HepG2 (cell line): ENCODE results near the gene FCAMR. TPM values are rescaled to one million over a fixed set of nuclear protein-coding genes. Genes with fewer than 3 reads are reported as not detected.

ENCODE experiments used
- ASH2L ChIP-seq: fragments of 300-600, 200-600 bp; sonication (generic); IDR thresholded peaks from 2 replicates; pipeline ENCODE4 v1.7.0; 2017; ENCODE audit warnings: low read depth, mild to moderate bottlenecking, moderate library complexity, mixed read lengths, low read length; ENCODE audit not compliant: insufficient read length
- BORCS8-MEF2B ChIP-seq: sonication (generic); formaldehyde crosslinking; IDR thresholded peaks from 2 replicates; pipeline ENCODE4 v1.8.0; 2022; ENCODE audit warnings: mild to moderate bottlenecking, missing genetic modification reagents
- HDAC2 ChIP-seq: sonication (generic); formaldehyde crosslinking; IDR thresholded peaks from 2 replicates; pipeline ENCODE4 v1.4.0; 2020; ENCODE audit warnings: missing genetic modification reagents
- KDM6A ChIP-seq: IDR thresholded peaks from 2 replicates; pipeline ENCODE4 v1.6.1; 2016; ENCODE audit warnings: low read depth
- KLF11 ChIP-seq: IDR thresholded peaks from 2 replicates; pipeline ENCODE4 v1.6.1; 2016; ENCODE audit warnings: missing compliant biosample characterization
- KLF16 ChIP-seq, 2 experiments: sonication (generic) in 1 of 2; formaldehyde crosslinking in 1 of 2; IDR thresholded peaks; 2 replicates each; pipeline versions ENCODE4 v1.6.1 to v1.8.0; 2016 to 2023; ENCODE audit warnings: missing genetic modification reagents in 2 of 2, missing compliant biosample characterization in 1 of 2
- KLF9 ChIP-seq: IDR thresholded peaks from 2 replicates; pipeline ENCODE4 v1.6.1; 2016; ENCODE audit warnings: low read depth
- NKX3-1 ChIP-seq: sonication (generic); formaldehyde crosslinking; IDR thresholded peaks from 2 replicates; pipeline ENCODE4 v1.5.0; 2020; ENCODE audit warnings: missing genetic modification reagents
- SALL2 ChIP-seq: sonication (generic); formaldehyde crosslinking; IDR thresholded peaks from 2 replicates; pipeline ENCODE4 v1.8.1; 2023; ENCODE audit warnings: mild to moderate bottlenecking, missing genetic modification reagents, inconsistent platforms
- SMAD1 ChIP-seq: sonication (generic); formaldehyde crosslinking; IDR thresholded peaks from 2 replicates; pipeline ENCODE4 v1.4.0; 2020; ENCODE audit warnings: missing genetic modification reagents, low read depth, mild to moderate bottlenecking, borderline replicate concordance
- THYN1 ChIP-seq: sonication (generic); formaldehyde crosslinking; IDR thresholded peaks from 2 replicates; pipeline ENCODE4 v1.8.1; 2023; ENCODE audit warnings: low read depth, mild to moderate bottlenecking, moderate library complexity, missing genetic modification reagents, borderline replicate concordance
- ZNF20 ChIP-seq: sonication (generic); formaldehyde crosslinking; IDR thresholded peaks from 2 replicates; pipeline ENCODE4 v1.4.0; 2020; ENCODE audit warnings: mild to moderate bottlenecking, moderate library complexity, missing genetic modification reagents
- ZNF296 ChIP-seq: sonication (generic); formaldehyde crosslinking; conservative IDR thresholded peaks from 2 replicates; pipeline ENCODE4 v1.5.0; 2020; ENCODE audit warnings: mild to moderate bottlenecking, missing genetic modification reagents
- ZNF737 ChIP-seq: sonication (generic); formaldehyde crosslinking; IDR thresholded peaks from 2 replicates; pipeline ENCODE4 v1.5.0; 2020; ENCODE audit warnings: missing genetic modification reagents, mild to moderate bottlenecking, borderline replicate concordance
- ZNF891 ChIP-seq: sonication (generic); formaldehyde crosslinking; IDR thresholded peaks from 2 replicates; pipeline ENCODE4 v1.5.0; 2020; ENCODE audit warnings: mild to moderate bottlenecking, missing genetic modification reagents
- polyA plus RNA-seq, 8 experiments: library from polyadenylated mRNA; depleted of rRNA in 3 of 8; stranded (reverse) in 7 of 8; unstranded in 1 of 8; fragments of >200 nt; fragmentation: Illumina TruSeq in 4 of 8; extraction: Trizol in 4 of 8; gene quantifications; 2 replicates each; pipeline versions ENCODE4 v1.2.1 to v1.2.3, GENCODE V29; 2011 to 2016; ENCODE audit warnings: low read depth in 4 of 8, missing spikeins in 1 of 8, mixed read lengths in 1 of 8; ENCODE audit not compliant: insufficient read depth in 1 of 8
- total RNA-seq, 5 experiments: library from RNA; depleted of rRNA; stranded (reverse); fragments of >200 nt; fragmentation: Illumina TruSeq; extraction: Trizol; gene quantifications; 2 replicates each; pipeline ENCODE4 v1.2.3, GENCODE V29; 2016; ENCODE audit warnings: low read depth in 1 of 5
- TF ChIP-seq, protein P1 (sequence below): sonication (generic); formaldehyde crosslinking; IDR thresholded peaks from 2 replicates; pipeline ENCODE4 v1.4.0; 2020; ENCODE audit warnings: missing genetic modification reagents
- TF ChIP-seq, protein P2 (sequence below): sonication (generic); formaldehyde crosslinking; IDR thresholded peaks from 2 replicates; pipeline ENCODE4 v1.5.0; 2020; ENCODE audit warnings: missing genetic modification reagents
- TF ChIP-seq, protein P3 (sequence below): sonication (generic); formaldehyde crosslinking; conservative IDR thresholded peaks from 2 replicates; pipeline ENCODE4 v1.8.0; 2022; ENCODE audit warnings: missing genetic modification reagents
- TF ChIP-seq, protein P4 (sequence below), 2 experiments: sonication (generic) in 1 of 2; formaldehyde crosslinking in 1 of 2; IDR thresholded peaks; 2 replicates each; pipeline versions ENCODE4 v1.5.1 to v1.6.1; 2011 to 2020; ENCODE audit warnings: borderline replicate concordance in 1 of 2, low read depth in 1 of 2, low read length in 1 of 2, mild to moderate bottlenecking in 1 of 2, missing genetic modification reagents in 1 of 2, moderate library complexity in 1 of 2

Gene FCAMR
- total and polyA plus RNA-seq, 2 of the 13 experiments (the other 11 are each of a cell fraction or from before 2014, with no cell fraction given) = not detected

DNA sequence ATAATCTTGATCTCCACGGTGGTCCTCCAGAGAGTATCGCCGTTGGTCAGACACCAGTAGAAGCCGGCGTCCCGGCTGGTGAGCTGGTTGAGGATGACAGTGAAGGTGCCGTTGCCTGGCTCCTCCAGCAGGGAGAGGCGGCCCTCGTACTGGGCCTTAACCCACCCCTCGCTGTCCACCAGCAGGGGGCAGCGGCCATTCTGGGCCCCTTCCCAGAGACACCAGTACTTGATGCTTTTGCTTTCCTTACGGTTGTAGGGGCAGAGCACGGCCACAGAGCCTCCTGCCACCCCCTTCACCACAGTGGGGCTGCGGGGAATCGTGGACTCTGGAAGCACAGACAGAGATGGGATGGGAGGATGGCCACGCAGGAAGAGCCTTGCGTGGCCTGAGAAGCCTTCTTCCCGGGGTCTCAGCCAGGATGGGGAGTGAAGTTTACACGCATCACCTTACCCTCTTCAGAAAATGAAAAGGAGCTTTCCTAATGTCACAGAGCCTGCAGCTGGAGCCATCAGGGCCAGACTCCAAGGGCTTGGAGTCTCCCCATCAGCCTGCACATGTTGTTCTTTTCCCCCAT, 34.7 kb downstream of the FCAMR start (continued):
- TF ChIP-seq, protein P1, sequence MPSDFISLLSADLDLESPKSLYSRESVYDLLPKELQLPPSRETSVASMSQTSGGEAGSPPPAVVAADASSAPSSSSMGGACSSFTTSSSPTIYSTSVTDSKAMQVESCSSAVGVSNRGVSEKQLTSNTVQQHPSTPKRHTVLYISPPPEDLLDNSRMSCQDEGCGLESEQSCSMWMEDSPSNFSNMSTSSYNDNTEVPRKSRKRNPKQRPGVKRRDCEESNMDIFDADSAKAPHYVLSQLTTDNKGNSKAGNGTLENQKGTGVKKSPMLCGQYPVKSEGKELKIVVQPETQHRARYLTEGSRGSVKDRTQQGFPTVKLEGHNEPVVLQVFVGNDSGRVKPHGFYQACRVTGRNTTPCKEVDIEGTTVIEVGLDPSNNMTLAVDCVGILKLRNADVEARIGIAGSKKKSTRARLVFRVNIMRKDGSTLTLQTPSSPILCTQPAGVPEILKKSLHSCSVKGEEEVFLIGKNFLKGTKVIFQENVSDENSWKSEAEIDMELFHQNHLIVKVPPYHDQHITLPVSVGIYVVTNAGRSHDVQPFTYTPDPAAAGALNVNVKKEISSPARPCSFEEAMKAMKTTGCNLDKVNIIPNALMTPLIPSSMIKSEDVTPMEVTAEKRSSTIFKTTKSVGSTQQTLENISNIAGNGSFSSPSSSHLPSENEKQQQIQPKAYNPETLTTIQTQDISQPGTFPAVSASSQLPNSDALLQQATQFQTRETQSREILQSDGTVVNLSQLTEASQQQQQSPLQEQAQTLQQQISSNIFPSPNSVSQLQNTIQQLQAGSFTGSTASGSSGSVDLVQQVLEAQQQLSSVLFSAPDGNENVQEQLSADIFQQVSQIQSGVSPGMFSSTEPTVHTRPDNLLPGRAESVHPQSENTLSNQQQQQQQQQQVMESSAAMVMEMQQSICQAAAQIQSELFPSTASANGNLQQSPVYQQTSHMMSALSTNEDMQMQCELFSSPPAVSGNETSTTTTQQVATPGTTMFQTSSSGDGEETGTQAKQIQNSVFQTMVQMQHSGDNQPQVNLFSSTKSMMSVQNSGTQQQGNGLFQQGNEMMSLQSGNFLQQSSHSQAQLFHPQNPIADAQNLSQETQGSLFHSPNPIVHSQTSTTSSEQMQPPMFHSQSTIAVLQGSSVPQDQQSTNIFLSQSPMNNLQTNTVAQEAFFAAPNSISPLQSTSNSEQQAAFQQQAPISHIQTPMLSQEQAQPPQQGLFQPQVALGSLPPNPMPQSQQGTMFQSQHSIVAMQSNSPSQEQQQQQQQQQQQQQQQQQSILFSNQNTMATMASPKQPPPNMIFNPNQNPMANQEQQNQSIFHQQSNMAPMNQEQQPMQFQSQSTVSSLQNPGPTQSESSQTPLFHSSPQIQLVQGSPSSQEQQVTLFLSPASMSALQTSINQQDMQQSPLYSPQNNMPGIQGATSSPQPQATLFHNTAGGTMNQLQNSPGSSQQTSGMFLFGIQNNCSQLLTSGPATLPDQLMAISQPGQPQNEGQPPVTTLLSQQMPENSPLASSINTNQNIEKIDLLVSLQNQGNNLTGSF (CRISPR knock-in tag) = no peak
- TF ChIP-seq THYN1 (CRISPR knock-in tag) (no peak), NKX3-1 (CRISPR knock-in tag) (no peak), SMAD1 (CRISPR knock-in tag) (no peak), ZNF737 (CRISPR knock-in tag) (no peak), KLF9 (CRISPR knock-in tag) (no peak), ZNF20 (no peak), ASH2L (no peak), KLF11 (CRISPR knock-in tag) (0 out of 2 replicates have a peak, but pooled peaks have one; percentile 39), BORCS8-MEF2B (CRISPR knock-in tag) (no peak), KLF16 (CRISPR knock-in tag; IDR thresholded peaks at IDR 0.05) (no peak), HDAC2 (CRISPR knock-in tag) (no peak), ZNF296 (CRISPR knock-in tag) (no peak), SALL2 (CRISPR knock-in tag) (no peak), KDM6A (no peak), ZNF891 (CRISPR knock-in tag) (no peak)
- TF ChIP-seq, protein P2, sequence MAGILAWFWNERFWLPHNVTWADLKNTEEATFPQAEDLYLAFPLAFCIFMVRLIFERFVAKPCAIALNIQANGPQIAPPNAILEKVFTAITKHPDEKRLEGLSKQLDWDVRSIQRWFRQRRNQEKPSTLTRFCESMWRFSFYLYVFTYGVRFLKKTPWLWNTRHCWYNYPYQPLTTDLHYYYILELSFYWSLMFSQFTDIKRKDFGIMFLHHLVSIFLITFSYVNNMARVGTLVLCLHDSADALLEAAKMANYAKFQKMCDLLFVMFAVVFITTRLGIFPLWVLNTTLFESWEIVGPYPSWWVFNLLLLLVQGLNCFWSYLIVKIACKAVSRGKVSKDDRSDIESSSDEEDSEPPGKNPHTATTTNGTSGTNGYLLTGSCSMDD (CRISPR knock-in tag) = no peak
- TF ChIP-seq, protein P3, sequence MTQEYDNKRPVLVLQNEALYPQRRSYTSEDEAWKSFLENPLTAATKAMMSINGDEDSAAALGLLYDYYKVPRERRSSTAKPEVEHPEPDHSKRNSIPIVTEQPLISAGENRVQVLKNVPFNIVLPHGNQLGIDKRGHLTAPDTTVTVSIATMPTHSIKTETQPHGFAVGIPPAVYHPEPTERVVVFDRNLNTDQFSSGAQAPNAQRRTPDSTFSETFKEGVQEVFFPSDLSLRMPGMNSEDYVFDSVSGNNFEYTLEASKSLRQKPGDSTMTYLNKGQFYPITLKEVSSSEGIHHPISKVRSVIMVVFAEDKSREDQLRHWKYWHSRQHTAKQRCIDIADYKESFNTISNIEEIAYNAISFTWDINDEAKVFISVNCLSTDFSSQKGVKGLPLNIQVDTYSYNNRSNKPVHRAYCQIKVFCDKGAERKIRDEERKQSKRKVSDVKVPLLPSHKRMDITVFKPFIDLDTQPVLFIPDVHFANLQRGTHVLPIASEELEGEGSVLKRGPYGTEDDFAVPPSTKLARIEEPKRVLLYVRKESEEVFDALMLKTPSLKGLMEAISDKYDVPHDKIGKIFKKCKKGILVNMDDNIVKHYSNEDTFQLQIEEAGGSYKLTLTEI (CRISPR knock-in tag) = no peak
- TF ChIP-seq, protein P4, sequence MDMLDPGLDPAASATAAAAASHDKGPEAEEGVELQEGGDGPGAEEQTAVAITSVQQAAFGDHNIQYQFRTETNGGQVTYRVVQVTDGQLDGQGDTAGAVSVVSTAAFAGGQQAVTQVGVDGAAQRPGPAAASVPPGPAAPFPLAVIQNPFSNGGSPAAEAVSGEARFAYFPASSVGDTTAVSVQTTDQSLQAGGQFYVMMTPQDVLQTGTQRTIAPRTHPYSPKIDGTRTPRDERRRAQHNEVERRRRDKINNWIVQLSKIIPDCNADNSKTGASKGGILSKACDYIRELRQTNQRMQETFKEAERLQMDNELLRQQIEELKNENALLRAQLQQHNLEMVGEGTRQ (IDR thresholded peaks at IDR 0.05; ENCODE audit: low read depth, low read length) = no peak
- TF ChIP-seq, protein P4 (CRISPR knock-in tag; IDR thresholded peaks at IDR 0.05; ENCODE audit: borderline replicate concordance) = no peak
